GM12874 (cell line): ENCODE data around the gene SGK1.

Source experiments
- CTCF ChIP-seq: IDR thresholded peaks from 2 replicates; pipeline ENCODE4 v1.5.1; 2011; ENCODE audit warnings: low read depth, mild to moderate bottlenecking, control low read depth, low read length, moderate library complexity; ENCODE audit not compliant: insufficient read depth

The SGK1 gene

DNA sequence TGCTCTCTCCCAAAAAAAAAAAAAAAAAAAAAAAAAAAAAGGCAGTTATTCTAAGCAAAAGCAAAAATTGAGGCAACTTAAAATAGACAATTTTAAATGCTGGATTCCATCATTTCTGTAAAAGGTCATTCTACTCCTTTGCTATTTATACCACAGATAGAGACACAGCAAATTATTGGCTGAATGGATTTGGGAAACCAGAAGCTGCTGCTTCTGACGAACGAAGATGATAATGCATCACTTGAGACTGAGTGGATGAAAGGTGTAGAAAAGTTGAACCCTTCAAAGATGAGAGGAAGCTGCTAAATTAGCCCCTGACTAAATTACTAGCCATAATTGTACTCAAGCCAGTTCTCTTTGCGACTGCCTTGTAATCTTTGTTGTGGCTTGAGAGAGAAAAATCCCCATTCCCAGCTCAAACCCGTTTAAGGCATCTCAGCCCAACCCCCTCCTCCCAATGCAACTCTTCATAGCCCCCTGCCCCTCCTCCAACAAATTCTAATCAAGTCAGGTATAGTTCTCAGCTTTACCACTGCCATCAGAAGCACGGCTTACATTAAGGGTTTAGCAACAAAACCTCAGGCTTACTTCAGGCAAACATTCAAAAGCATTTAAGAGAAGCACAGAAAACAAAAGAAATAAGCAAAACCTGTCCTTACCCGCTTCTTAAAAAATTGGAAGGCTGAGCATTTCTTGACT is 1.0 kb downstream of the SGK1 start:
- no peak for TF ChIP-seq CTCF

DNA sequence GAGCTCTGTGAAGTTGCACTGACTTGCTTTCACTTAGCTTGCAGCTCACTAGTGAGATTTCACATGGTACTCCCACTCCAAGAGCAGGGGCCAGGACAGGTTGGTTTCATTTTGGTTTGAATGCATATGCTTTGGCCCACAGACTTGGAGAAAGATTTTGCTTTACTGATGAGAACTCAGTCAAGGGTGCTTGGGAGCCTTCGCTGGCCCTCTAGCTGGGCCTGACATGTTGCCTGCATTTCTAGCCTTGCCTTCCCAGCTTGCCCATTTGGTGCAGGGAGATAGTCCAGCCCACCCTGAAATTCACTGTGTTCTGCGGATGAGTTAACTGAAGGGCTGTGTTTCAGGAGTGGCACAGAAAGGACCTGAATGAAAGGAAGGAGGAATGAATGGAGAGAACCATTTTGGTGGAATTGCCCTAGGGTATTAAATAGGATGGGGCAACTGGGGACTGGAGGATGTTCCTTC is 1.9 kb downstream of the SGK1 start:
- TF ChIP-seq CTCF, result no peak

DNA sequence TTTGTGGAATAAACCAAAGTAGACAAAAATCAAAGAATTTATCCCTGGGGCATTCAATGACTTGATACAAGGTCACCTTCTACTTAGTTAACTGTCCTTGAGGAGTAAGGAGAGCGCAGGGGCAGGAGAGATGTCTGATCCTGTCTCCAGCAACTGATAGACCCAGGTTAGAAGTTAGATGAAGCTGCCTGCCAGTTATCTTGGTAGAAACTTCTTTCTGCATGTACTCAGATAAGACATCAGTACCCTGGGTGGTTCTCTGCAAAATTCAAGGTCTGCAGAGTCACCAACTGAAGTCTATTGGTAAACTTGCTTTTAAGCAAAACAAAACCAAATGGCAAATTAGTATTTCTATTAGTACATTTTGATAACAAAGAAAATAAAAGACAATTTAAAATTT is 2.7 kb downstream of the SGK1 start:
- no peak for TF ChIP-seq CTCF

DNA sequence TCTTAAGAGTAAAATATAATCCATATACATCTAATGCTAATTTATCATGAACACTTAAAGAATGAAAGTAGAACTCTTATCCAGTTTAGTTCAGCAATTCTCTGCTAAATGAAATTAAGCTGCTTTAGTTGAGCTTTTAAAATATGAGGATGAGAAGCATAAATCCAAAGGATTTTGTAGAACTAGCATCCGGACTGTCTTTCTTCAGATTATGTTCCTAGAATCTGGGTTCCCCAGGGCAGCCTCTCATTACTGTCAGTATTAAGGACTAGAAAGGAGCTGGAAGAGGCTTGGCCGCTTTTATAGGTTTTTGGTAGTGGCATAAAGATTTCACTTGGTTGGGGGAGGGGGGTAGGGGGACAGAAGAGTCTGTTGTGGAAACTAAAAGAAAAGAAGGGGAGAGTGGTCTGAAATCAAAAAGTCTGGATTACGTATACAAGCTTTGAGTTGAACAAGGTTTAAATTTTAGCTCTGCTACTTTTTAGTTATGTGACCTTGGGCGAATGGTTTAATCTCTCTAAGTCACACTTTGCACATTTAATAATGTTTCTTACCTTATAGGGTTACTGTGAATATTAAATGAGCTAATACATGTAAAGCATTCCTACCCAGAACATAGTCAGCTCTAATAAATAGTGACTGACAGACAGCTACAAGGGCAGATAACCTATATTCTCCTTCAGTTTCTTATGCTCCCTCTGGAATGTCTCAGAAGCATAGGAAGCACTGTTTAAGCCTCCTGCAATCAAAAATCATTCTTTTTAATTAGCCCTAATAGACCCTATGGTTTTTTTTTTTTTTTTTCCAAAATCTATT is 3.7 kb downstream of the SGK1 start:
- TF ChIP-seq CTCF, result no peak

DNA sequence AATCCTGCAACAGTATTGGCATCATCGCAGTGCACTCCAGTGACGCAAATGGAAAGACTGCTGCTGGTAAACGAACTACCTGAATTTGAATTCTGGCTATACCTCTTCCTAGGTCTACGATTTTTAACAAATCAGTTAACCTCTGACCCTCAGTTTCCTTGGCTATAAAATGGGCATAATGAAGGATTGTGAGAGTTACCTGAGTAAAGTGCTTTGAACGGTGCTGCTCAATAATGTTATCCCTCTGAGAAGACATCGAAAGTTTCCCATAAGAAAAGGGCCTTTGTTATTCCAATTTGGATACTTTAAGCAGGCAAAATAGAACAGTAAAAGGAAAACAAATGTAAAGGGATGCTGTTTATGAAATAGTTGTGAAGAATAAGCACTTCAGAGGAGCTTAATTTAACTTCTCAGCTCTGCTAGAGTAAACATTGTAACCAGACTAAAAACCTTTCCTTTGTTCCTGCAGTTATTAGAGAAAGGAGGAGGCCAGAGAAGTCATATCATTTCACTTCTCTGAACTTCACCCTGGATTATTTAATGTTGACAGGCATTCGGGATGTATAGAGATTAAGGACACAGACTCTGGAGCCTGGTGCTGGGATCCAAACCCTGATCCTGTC is 5.8 kb downstream of the SGK1 start:
- TF ChIP-seq CTCF, result no peak

- no peak for TF ChIP-seq CTCF
Observed at GRCh38 chr6:134310817-134311216, 7.1 kb downstream of the SGK1 start.

- TF ChIP-seq CTCF, result no peak
Observed at GRCh38 chr6:134309983-134310605, 7.8 kb downstream of the SGK1 start.
